IgD-negative memory B cell (primary cell): ENCODE data around the gene FAM20C. TPM values are rescaled to one million over a fixed set of nuclear protein-coding genes. Genes with fewer than 3 reads are reported as not detected.

Experiments
- H3K27ac Mint-ChIP-seq, 3 donors: one replicate each; pipeline ENCODE4 v1.8.0; 2020 to 2022; ENCODE audit warnings: mild to moderate bottlenecking in 3 of 3, mixed read lengths in 3 of 3, moderate library complexity in 1 of 3
- H3K27me3 Mint-ChIP-seq: one replicate; pipeline ENCODE4 v1.8.0; 2021; ENCODE audit warnings: mixed read lengths
- H3K36me3 Mint-ChIP-seq: one replicate; pipeline ENCODE4 v1.8.0; 2020; ENCODE audit warnings: mild to moderate bottlenecking, mixed read lengths
- H3K4me1 Mint-ChIP-seq, 3 donors: one replicate each; pipeline ENCODE4 v1.8.0; 2020 to 2022; ENCODE audit warnings: mixed read lengths in 3 of 3, mild to moderate bottlenecking in 1 of 3
- H3K4me3 Mint-ChIP-seq, 4 donors: one replicate each; pipeline ENCODE4 v1.8.0; 2020 to 2022; ENCODE audit warnings: mild to moderate bottlenecking in 4 of 4, mixed read lengths in 4 of 4, moderate library complexity in 3 of 4
- H3K9me3 Mint-ChIP-seq, 3 donors: one replicate each; pipeline ENCODE4 v1.8.0; 2020 to 2021; ENCODE audit warnings: mixed read lengths in 3 of 3, mild to moderate bottlenecking in 1 of 3
- polyA plus RNA-seq: library from polyadenylated mRNA; unstranded; fragments of 300-500 nt; fragmentation: Illumina TruSeq; gene quantifications from one replicate; pipeline ENCODE4 v1.2.3, GENCODE V29; 2021

FAM20C gene
- polyA plus RNA-seq, 1 donor from 2014 or later, result not detected

DNA sequence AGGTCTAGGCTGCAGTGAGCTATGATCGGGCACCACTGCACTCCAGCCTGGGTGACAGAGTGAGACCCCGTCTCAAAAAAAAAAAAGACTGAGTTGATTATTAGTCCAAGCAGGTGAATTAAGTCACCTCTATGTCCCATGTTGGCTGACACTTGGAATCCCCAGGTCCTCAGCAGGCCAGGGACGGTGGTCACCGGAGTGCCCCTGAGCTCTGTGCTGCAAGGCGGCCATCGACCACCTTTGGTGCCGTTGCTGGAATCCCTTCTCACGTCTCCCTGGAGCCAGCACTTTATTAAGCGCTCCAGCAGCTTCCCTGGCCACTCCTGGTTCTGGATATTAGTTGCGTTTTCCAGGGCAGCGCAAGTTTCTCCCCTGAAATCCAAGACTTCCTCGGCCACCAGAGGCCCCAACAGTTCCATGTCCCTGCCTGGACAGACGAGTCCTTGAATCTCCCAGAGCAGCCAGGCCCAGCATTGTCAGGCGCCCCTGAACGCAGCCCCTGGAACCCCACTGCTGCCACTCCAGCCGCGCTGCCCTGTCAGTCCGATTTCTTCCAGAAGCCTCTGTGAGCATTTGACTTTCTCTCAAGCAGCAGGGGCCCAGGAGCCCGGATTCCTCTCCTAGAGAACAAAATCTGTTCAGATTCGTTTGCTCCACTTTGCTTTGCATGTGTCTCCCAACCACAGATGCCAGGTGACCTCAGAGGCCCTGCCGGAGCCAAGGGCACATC, 59.2 kb downstream of the FAM20C start:
- no peaks in the 10 kb centered on the region for H3K27me3 Mint-ChIP-seq
- no peaks in the 10 kb centered on the region for H3K4me1 Mint-ChIP-seq
- H3K36me3 Mint-ChIP-seq, result peaks cover 2% of the 10 kb centered on the region
- no peak overlapping the region for H3K27ac Mint-ChIP-seq
- H3K4me3 Mint-ChIP-seq, result no peak overlapping the region
- H3K9me3 Mint-ChIP-seq, result peaks cover 0 to 2% (median 0%) of the 10 kb centered on the region in 3 donors

DNA sequence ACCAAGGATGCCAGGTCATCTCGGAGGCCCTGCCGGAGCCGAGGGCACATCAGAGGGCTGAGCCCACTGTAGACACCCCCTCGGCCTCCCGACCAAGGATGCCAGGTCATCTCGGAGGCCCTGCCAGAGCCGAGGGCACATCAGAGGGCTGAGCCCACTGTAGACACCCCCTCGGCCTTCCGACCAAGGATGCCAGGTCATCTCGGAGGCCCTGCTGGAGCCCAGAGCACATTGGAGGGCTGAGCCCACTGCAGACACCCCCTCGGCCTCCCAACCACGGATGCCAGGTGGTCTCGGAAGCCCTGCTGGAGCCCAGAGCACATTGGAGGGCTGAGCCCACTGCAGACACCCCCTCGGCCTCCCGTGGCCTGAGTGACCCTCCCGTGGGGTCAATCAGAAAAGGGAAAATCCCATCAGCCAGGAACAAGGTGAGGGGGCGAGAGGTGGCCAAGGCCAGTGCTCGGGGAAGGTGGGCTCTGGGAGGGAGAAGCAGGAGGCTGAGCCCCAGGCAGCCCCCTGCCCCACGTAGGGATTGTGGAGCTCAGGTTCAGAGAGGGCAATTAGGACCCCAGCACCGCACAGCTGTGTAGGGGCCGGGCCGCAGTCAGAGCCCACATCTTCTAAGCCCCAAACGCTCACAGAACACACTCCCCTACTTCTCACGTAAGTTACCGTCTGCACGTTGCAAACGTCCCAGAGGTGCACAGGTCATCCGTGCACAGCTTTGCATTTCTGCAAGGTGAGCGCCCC, 60.0 kb downstream of the FAM20C start:
- peaks cover 0 to 2% (median 0%) of the 10 kb centered on the region in 3 donors for H3K9me3 Mint-ChIP-seq
- no peaks in the 10 kb centered on the region for H3K27me3 Mint-ChIP-seq
- H3K36me3 Mint-ChIP-seq, result peaks cover 2% of the 10 kb centered on the region
- H3K4me3 Mint-ChIP-seq, result no peak overlapping the region
- no peaks in the 10 kb centered on the region for H3K4me1 Mint-ChIP-seq
- H3K27ac Mint-ChIP-seq, result no peak overlapping the region

DNA sequence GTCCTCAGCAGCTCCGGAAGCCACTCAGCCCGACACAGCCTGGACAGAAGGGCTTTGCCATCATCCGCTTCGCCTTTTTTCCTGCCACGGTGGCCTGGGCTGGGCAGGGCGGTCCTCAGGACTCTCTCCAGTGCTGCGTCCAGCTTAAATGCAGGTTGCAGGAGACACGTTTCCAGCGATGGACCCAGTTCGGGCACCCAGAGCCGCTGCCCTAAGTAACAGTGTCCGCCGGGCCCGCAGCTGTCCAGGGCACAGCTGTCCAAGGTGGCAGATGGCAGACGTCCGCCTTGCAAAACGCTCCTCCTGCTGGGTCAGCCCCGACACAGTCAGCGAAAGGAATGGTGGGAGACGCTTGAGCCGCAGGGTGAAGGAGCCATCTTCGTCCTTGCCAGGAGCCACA, 60.6 kb downstream of the FAM20C start:
- no peak overlapping the region for H3K27ac Mint-ChIP-seq
- H3K27me3 Mint-ChIP-seq, result no peaks in the 10 kb centered on the region
- no peaks in the 10 kb centered on the region for H3K4me1 Mint-ChIP-seq
- H3K9me3 Mint-ChIP-seq, result peaks cover 0 to 2% (median 0%) of the 10 kb centered on the region in 3 donors
- H3K4me3 Mint-ChIP-seq, result no peak overlapping the region
- H3K36me3 Mint-ChIP-seq, result peaks cover 2% of the 10 kb centered on the region

DNA sequence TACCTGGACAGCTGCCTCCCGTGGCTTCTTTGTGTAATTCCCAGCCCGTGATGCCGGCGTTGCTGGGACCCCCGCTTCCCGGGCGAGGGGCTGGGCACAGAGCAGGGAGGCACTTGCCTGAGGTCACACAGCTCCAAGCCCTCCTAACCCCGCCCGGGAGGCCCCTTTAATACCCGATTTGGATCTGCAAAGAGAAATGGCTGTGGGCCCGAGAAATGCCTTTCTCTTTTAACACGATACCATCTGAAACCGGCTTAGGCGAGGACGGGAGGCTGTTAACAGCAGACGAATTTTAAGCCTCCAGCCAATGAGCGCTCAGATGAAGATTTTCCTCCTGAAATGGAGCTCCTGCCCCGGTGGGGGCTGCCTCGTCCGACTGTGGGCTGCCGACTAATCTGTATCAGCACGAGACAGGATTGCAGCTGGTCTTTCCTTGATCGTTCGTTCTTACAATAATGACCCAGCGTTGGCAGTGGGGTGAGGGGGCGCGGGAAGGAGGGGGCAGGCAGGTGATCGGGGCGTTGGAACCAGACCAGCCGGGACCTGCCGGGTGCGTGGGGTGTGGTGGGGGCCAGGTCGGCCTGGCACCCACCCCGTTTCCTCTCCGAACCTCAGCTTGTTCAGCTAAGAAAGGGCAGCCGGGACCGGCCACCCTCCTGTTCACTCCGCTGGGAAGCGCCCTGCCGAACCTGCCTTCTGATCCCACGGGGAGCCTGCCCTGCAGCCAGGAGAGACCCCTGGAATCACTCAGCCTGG, 61.4 kb downstream of the FAM20C start:
- peaks cover 0 to 2% (median 0%) of the 10 kb centered on the region in 3 donors for H3K9me3 Mint-ChIP-seq
- no peaks in the 10 kb centered on the region for H3K27me3 Mint-ChIP-seq
- no peaks in the 10 kb centered on the region for H3K4me1 Mint-ChIP-seq
- H3K4me3 Mint-ChIP-seq, result no peak overlapping the region
- H3K27ac Mint-ChIP-seq, result no peak overlapping the region
- peaks cover 2% of the 10 kb centered on the region for H3K36me3 Mint-ChIP-seq

DNA sequence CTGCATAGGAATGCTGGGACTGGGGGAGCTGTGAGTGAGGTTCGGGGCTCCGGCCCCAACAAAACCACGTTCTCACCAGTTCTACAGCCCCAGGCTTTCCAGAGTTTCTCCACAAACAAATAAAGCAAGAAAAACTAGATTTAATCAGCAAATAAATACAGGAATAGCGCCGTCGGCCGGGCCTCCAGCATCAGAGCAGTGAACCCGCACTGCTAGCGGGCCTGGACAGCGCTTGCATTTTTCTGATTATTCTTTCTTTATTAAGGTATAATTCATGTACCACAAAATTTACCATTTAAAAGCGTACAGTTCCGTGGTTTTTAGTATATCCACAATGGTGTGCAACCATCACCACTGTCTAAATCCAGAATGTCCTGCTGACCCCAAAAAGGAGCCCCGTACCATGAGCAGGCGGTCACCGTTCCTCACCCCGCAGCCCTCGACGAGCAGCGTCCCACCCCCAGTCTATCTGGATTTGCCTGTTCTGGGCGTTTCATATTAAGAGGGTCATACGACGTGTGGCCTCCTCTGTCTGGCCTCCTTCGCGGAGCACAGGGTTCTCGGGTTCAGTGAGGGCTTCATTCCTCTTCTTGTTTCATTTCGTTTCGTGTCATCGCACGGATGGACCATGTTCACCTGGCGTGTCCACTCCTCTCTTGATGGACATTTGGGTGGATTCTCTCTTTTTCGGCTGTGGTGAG, 62.1 kb downstream of the FAM20C start:
- Mint-ChIP-seq H3K27me3 (no peaks in the 10 kb centered on the region), H3K4me1 (no peaks in the 10 kb centered on the region), H3K27ac (no peak overlapping the region), H3K4me3 (no peak overlapping the region), H3K9me3 (peaks cover 0 to 4% (median 0%) of the 10 kb centered on the region in 3 donors), H3K36me3 (peaks cover 2% of the 10 kb centered on the region)

DNA sequence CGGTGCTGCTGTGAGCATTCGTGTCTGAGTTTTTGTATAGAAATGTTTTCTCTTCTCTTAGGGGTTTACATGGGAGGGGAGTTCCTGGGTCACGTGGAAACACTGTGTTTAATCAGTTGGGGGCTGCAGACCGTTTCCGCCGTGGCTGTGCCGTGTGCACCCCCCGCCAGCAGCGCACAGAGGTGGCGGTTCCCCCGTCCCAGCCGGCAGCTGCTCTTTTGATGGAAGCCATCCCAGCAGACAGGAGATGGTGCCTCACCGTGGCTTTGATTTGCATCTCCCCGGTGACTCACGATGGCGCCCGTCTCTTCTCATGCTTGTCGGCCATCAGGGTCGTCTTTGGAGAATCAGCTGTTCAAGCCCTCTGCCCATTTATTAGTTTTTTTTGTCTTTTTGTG, 62.7 kb downstream of the FAM20C start:
- Mint-ChIP-seq H3K4me3 (no peak overlapping the region), H3K9me3 (peaks cover 0 to 4% (median 0%) of the 10 kb centered on the region in 3 donors), H3K36me3 (no peaks in the 10 kb centered on the region), H3K27me3 (no peaks in the 10 kb centered on the region), H3K27ac (no peak overlapping the region), H3K4me1 (no peaks in the 10 kb centered on the region)

DNA sequence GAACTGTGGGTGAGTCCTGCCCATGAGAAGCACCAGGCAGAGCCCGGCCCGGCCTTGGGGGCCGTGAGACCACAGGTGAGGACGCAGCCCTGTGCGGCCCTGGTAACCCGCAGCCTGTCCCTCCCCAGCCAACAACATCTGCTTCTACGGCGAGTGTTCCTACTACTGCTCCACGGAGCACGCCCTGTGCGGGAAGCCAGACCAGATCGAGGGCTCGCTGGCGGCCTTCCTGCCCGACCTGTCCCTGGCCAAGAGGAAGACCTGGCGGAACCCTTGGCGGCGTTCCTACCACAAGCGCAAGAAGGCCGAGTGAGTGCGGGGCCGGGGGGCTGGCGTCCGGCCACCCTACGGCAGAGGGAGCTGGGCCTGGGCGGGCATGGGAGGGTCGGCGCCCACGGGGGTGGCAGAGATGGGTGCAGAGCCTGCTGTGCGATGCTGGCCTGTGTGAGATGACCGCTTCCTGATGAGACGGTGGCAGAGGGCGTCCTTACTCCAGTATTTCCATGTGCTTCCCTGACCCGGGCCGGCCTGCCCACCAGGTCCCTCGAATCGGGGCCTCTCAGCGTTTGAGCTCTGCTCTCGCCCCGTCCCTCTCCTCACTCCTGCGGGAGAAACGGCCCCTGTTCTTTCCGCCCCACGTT, 63.5 kb downstream of the FAM20C start:
- no peak overlapping the region for H3K4me3 Mint-ChIP-seq
- no peaks in the 10 kb centered on the region for H3K27me3 Mint-ChIP-seq
- H3K27ac Mint-ChIP-seq, result no peak overlapping the region
- peaks cover 0 to 4% (median 0%) of the 10 kb centered on the region in 3 donors for H3K9me3 Mint-ChIP-seq
- no peaks in the 10 kb centered on the region for H3K36me3 Mint-ChIP-seq
- H3K4me1 Mint-ChIP-seq, result no peaks in the 10 kb centered on the region

DNA sequence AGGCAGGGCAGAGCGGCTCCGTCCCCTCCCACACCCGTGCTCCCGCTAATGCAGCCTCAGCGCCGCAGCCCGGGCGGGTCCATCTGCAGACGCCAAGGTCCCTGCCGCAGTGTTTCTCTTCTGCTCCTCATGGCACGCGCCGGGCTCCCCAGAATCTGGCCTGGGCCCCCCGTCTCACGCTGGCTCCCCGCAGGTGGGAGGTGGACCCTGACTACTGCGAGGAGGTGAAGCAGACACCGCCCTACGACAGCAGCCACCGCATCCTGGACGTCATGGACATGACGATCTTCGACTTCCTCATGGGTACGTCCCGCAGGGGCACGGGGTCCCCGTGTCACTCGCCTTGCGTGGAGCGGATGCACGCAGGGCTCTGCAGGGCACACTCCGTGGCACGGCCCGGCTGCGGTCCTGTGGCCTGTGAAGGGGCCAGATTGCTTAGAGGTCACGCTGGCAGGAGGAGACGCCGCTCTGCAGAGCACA, 64.1 kb downstream of the FAM20C start:
- H3K27me3 Mint-ChIP-seq, result no peaks in the 10 kb centered on the region

DNA sequence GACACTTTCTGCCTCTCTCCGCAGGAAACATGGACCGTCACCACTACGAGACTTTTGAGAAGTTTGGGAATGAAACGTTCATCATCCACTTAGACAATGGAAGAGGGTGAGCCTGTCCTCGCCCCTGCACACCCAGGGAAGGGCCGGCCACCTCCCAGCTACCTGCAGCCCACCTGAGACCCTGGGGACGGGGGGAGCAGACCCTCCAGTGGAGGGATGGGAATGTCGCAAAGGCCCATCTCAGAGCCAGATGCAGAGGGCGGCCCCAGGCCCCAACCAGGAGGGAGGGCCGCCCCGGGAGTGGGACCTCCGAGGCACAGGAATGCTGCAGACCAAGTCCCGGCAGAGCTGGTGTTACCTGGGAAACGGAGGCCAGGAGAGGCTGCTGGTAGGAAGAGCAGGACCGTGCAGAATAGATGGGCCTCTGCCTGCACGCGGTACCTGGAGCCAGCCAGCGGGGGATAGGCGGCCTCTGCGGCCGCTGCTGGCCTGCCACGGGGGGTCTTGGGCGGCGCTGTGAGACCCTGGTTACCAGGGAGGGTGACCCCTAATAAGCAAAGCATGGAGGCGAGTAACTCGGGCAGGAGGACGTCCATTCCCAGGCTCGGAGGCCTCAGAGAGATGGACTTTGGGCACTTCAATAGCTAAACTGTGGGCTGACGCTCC, 64.7 kb downstream of the FAM20C start:
- peaks cover 0 to 4% (median 0%) of the 10 kb centered on the region in 3 donors for H3K4me1 Mint-ChIP-seq
- peaks cover 0 to 5% (median 0%) of the 10 kb centered on the region in 3 donors for H3K9me3 Mint-ChIP-seq
- no peak overlapping the region for H3K27ac Mint-ChIP-seq
- no peak overlapping the region for H3K4me3 Mint-ChIP-seq
- no peaks in the 10 kb centered on the region for H3K27me3 Mint-ChIP-seq
- no peaks in the 10 kb centered on the region for H3K36me3 Mint-ChIP-seq

More for the DNA sequence above, 64.1 kb downstream of the FAM20C start:
- peaks cover 0 to 2% (median 0%) of the 10 kb centered on the region in 3 donors for H3K4me1 Mint-ChIP-seq
- H3K4me3 Mint-ChIP-seq, result no peak overlapping the region
- H3K27ac Mint-ChIP-seq, result no peak overlapping the region
- H3K9me3 Mint-ChIP-seq, result peaks cover 0 to 4% (median 0%) of the 10 kb centered on the region in 3 donors
- no peaks in the 10 kb centered on the region for H3K36me3 Mint-ChIP-seq

DNA sequence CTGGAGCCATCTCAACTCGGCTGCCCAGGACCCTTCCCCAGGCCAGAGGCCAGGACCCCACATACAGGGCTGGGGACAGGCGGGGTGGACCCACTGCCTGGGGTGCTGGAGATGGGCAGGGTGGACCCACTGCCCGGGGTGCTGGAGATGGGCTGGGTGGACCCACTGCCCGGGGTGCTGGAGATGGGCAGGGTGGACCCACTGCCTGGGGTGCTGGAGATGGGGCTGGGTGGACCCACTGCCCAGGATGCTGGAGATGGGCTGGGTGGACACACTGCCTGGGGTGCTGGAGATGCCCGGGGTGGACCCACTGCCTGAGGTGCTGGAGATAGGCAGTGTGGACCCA, 65.2 kb downstream of the FAM20C start:
- no peaks in the 10 kb centered on the region for H3K36me3 Mint-ChIP-seq
- peaks cover 0 to 8% (median 2%) of the 10 kb centered on the region in 3 donors for H3K9me3 Mint-ChIP-seq
- H3K4me3 Mint-ChIP-seq, result no peak overlapping the region
- no peaks in the 10 kb centered on the region for H3K27me3 Mint-ChIP-seq
- H3K4me1 Mint-ChIP-seq, result peaks cover 0 to 4% (median 2%) of the 10 kb centered on the region in 3 donors
- no peak overlapping the region for H3K27ac Mint-ChIP-seq

DNA sequence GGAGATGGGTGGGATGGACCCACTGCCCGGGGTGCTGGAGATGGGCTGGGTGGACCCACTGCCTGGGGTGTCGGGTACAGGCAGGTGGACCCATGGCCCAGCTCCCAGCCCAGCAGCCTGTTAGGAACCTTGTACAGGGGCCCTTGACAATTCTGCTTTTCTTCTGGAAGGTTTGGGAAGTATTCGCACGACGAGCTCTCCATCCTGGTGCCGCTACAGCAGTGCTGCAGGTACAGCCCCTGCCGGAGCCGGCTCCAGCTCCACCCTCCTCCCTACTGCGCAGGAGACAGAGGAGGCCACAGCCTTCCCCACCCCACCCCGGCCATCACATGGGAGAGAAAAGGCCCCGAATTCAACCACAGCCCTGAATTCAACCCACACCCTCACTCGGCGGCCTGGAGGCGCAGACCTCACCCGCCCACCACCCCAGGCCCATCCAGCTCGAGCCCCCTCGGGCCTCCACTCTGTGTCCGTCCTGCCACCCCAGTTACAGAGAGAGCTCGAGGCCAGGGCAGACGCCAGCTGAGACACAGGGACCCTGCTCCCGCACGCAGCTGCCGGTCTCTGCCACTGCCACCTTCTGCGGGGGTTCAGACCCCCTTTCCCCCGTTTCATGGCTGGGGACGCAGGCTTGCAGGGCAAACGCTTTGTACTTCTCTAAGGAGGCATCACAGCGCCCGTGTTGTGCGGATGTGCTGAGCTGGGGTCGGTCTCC, 66.3 kb downstream of the FAM20C start:
- peaks cover 0 to 8% (median 2%) of the 10 kb centered on the region in 3 donors for H3K9me3 Mint-ChIP-seq
- no peaks in the 10 kb centered on the region for H3K36me3 Mint-ChIP-seq
- H3K4me3 Mint-ChIP-seq, result no peak overlapping the region
- no peaks in the 10 kb centered on the region for H3K27me3 Mint-ChIP-seq
- peaks cover 0 to 4% (median 2%) of the 10 kb centered on the region in 3 donors for H3K4me1 Mint-ChIP-seq
- no peak overlapping the region for H3K27ac Mint-ChIP-seq

DNA sequence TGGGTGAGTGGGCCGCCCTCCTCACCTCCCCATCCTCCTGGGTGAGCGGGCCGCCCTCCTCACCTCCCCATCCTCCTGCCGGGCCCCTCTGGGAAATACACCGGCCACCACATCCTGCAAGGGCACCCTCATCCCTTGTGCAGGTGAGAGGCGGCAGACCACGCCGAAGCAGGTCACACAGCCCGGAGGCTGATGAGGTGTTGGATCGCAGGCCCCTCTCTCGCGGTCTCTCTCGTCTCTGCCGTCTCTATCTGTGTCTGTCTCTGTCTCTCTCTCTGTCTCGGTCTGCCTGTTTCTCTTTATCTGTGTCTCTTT, 66.8 kb downstream of the FAM20C start:
- Mint-ChIP-seq H3K9me3 (peaks cover 0 to 8% (median 2%) of the 10 kb centered on the region in 3 donors), H3K36me3 (no peaks in the 10 kb centered on the region), H3K4me1 (peaks cover 0 to 4% (median 2%) of the 10 kb centered on the region in 3 donors), H3K4me3 (peak overlapping the region in 1 of 4 donors; percentile 48), H3K27me3 (no peaks in the 10 kb centered on the region), H3K27ac (peak overlapping the region in 2 of 3 donors; percentile 25 to 71)

DNA sequence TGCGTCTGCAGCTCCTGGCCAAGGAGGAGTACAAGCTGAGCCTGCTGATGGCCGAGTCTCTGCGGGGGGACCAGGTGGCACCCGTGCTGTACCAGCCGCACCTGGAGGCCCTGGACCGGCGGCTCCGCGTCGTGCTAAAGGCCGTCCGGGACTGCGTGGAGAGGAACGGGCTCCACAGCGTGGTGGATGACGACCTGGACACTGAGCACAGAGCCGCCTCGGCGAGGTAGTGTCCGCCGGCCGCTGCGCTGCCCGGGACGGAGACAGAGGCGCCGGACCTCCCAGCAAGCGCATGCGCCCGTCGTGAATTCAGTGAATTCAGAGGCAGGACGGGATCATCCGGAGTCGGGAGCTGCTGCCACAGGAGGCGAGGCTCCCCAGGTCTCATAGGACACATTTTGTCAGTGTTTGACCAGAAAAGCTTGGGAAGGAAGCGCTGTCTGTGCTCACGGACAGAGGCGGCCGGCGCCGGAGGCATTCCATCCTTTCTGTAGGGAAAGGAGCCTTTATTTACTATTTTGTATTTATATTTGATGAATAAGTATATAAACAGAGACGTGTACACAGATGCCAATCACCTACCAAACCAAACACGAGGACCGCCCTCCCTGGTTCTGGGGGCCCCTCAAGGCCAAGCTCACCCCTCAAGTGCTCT, 67.5 kb downstream of the FAM20C start:
- no peaks in the 10 kb centered on the region for H3K36me3 Mint-ChIP-seq
- H3K27ac Mint-ChIP-seq, result no peak overlapping the region
- H3K4me1 Mint-ChIP-seq, result peaks cover 0 to 4% (median 2%) of the 10 kb centered on the region in 3 donors
- peaks cover 2 to 10% (median 6%) of the 10 kb centered on the region in 3 donors for H3K9me3 Mint-ChIP-seq
- peak overlapping the region in 1 of 4 donors; percentile 37 for H3K4me3 Mint-ChIP-seq
- no peaks in the 10 kb centered on the region for H3K27me3 Mint-ChIP-seq
